Panc1 (cell line): ENCODE results near the gene ISG15. TPM values are rescaled to one million over a fixed set of nuclear protein-coding genes. Genes with fewer than 3 reads are reported as not detected.
A peak's percentile ranks its signal among the peaks of the same experiment; 100 is the strongest.

Source experiments
- ATAC-seq: fragments of 200-7000 bp; cut with Tn5 transposase; 2 replicates; pipeline ENCODE4 v1.9.1; 2020; ENCODE audit warnings: mild to moderate bottlenecking, moderate library complexity
- BruUV-seq: library from RNA; stranded (reverse); fragments of 400-500 nt; replicated peaks from 2 replicates; lab custom pipeline; 2021; lab: Mats Ljungman, UMichigan
- CTCF ChIA-PET: fragments of 300-600 bp; sonication (Branson Sonifier 250); formaldehyde crosslinking; loops from one replicate; lab custom pipeline; 2022; ENCODE audit warnings: antibody characterized with exemption; lab: Charles Lee
- POLR2A ChIA-PET: fragments of 300-600 bp; sonication (Branson Sonifier 250); formaldehyde crosslinking; loops from one replicate; lab custom pipeline; 2022; ENCODE audit warnings: antibody characterized with exemption; lab: Charles Lee
- DNase-seq: peaks from one replicate; pipeline ENCODE4 v3.0.0-alpha.2; 2010; ENCODE audit warnings: low read depth, low spot score
- H3K27ac ChIP-seq: 2 replicates; pipeline ENCODE4 v1.5.1; 2011; ENCODE audit warnings: mild to moderate bottlenecking, low read length, inconsistent platforms
- H3K27me3 ChIP-seq: fragments of 200-500 bp; sonication (Bioruptor generic); 2 replicates; pipeline ENCODE4 v1.6.0; 2014; ENCODE audit warnings: low read length, inconsistent platforms; ENCODE audit not compliant: control insufficient read depth, insufficient read depth
- H3K36me3 ChIP-seq: fragments of 200-500 bp; sonication (Bioruptor generic); 2 replicates; pipeline ENCODE4 v1.5.1; 2014; ENCODE audit warnings: inconsistent platforms, mild to moderate bottlenecking, low read length, moderate library complexity; ENCODE audit not compliant: control insufficient read depth, insufficient read depth
- H3K4me1 ChIP-seq: 2 replicates; pipeline ENCODE4 v1.5.1; 2011; ENCODE audit warnings: inconsistent platforms, mild to moderate bottlenecking, low read length, moderate library complexity; ENCODE audit not compliant: control insufficient read depth, insufficient read depth
- H3K4me3 ChIP-seq, 2 experiments: 2 replicates each; pipeline ENCODE4 v1.5.1; 2011 to 2012; ENCODE audit warnings: low read depth in 2 of 2, low read length in 2 of 2, mild to moderate bottlenecking in 2 of 2, inconsistent platforms in 1 of 2, moderate library complexity in 1 of 2
- H3K9me3 ChIP-seq: fragments of 200-500 bp; sonication (Bioruptor generic); 2 replicates; pipeline ENCODE4 v1.5.1; 2014; ENCODE audit warnings: low read depth, mild to moderate bottlenecking, inconsistent platforms, low read length, moderate library complexity; ENCODE audit not compliant: control insufficient read depth, insufficient read depth
- CTCF ChIP-seq: fragments of 450-650 bp; IDR thresholded peaks from 2 replicates; pipeline ENCODE4 v1.5.1; 2017; ENCODE audit warnings: mild to moderate bottlenecking
- POLR2AphosphoS5 ChIP-seq: IDR thresholded peaks from 2 replicates; pipeline ENCODE4 v1.6.1; 2012; ENCODE audit warnings: mild to moderate bottlenecking, low read depth, low read length, moderate library complexity
- REST ChIP-seq, 2 experiments: IDR thresholded peaks; 2 replicates each; pipeline ENCODE4 v1.6.1; 2011 to 2012; ENCODE audit warnings: low read depth in 2 of 2, control low read depth in 1 of 2, low read length in 1 of 2, mild to moderate bottlenecking in 1 of 2, moderate library complexity in 1 of 2; ENCODE audit not compliant: insufficient read depth in 1 of 2
- SIN3A ChIP-seq: IDR thresholded peaks from 2 replicates; pipeline ENCODE4 v1.6.1; 2012; ENCODE audit warnings: low read depth, mild to moderate bottlenecking, low read length, moderate library complexity, borderline replicate concordance; ENCODE audit not compliant: insufficient read depth
- TCF7L2 ChIP-seq: IDR thresholded peaks from 2 replicates; pipeline ENCODE4 v1.6.1; 2011; ENCODE audit warnings: mild to moderate bottlenecking, low read depth, low read length, inconsistent platforms
- in situ Hi-C: cut with HindIII; loops from 2 replicates; pipeline ENCODE4 v1.10.0; 2016; ENCODE audit warnings: low sequenced_read_pairs, low pct_unique_long_range_greater_than_20kb
- intact Hi-C: fragments of 100-400 bp; cut with micrococcal nuclease; formaldehyde crosslinking; loops from one replicate; pipeline ENCODE4 v1.10.0; 2022; ENCODE audit not compliant: unreplicated experiment
- total RNA-seq: library from RNA; stranded (reverse); gene quantifications from one replicate; pipeline ENCODE4 v1.2.1, GENCODE V29; 2021; ENCODE audit not compliant: unreplicated experiment

Gene ISG15
- total RNA-seq, 1 experiment from 2014 or later = 102 TPM

- ChIA-PET POLR2A (interaction anchor here (0.6 kb wide), 1 partner anchor 17 kb away, joined by 7 read pairs; no protein-coding TSS in a partner anchor), CTCF (interaction anchor here (0.6 kb wide), 1 partner anchor 44 kb away, joined by 5 read pairs; no protein-coding TSS in a partner anchor)
- no peaks in the 10 kb centered on the region for H3K9me3 ChIP-seq
- no TSS peak for BruUV-seq
- intact Hi-C loops = no loop called here
- H3K4me1 ChIP-seq = peaks cover 43% of the 10 kb centered on the region
- H3K27ac ChIP-seq = peak overlapping the region; percentile 82
- no peaks in the 10 kb centered on the region; the same call in 1 of the 2 replicates for H3K36me3 ChIP-seq
- TF ChIP-seq POLR2AphosphoS5 (no peak), SIN3A (no peak), CTCF (no peak), TCF7L2 (no peak), REST (IDR thresholded peaks at IDR 0.05; ENCODE audit: insufficient read depth in 1 of 2, low read depth in 2 of 2, low read length in 1 of 2) (no peak)
- ATAC-seq (0 out of 2 replicates have a peak, but pooled peaks have one; percentile 7), DNase-seq (no peak)
- no peaks in the 10 kb centered on the region for H3K27me3 ChIP-seq
- peak overlapping the region; percentile 60 to 70 for H3K4me3 ChIP-seq
- in situ Hi-C loops = no loop called here
These were observed 7.2 kb downstream of the ISG15 start for GRCh38 chr1:1020415-1021009.

- POLR2A ChIA-PET = interaction anchor here (0.6 kb wide), 1 partner anchor 105 kb away, joined by 6 read pairs; no protein-coding TSS in a partner anchor
- Histone ChIP-seq H3K4me1 (peaks cover 43% of the 10 kb centered on the region), H3K27ac (peak overlapping the region; percentile 82), H3K4me3 (peak overlapping the region; percentile 60 to 70), H3K36me3 (no peaks in the 10 kb centered on the region; the same call in 1 of the 2 replicates), H3K9me3 (no peaks in the 10 kb centered on the region), H3K27me3 (no peaks in the 10 kb centered on the region)
- CTCF ChIA-PET = interaction anchor here (0.6 kb wide), 1 partner anchor 270 kb away, joined by 6 read pairs; no protein-coding TSS in a partner anchor
- DNase-seq = no peak
- peak; percentile 45 for ATAC-seq
- no peak for TF ChIP-seq POLR2AphosphoS5
- no peak for TF ChIP-seq REST (IDR thresholded peaks at IDR 0.05; ENCODE audit: insufficient read depth in 1 of 2, low read depth in 2 of 2, low read length in 1 of 2)
- TF ChIP-seq SIN3A = 0 out of 2 replicates have a peak, but pooled peaks have one; percentile 46
- BruUV-seq = no TSS peak
- intact Hi-C loops = no loop called here
- in situ Hi-C loops = no loop called here
These were observed 8.0 kb downstream of the ISG15 start for GRCh38 chr1:1021010-1021919.
